ENCODE results near the gene APOA5.

Gene APOA5, protein sequence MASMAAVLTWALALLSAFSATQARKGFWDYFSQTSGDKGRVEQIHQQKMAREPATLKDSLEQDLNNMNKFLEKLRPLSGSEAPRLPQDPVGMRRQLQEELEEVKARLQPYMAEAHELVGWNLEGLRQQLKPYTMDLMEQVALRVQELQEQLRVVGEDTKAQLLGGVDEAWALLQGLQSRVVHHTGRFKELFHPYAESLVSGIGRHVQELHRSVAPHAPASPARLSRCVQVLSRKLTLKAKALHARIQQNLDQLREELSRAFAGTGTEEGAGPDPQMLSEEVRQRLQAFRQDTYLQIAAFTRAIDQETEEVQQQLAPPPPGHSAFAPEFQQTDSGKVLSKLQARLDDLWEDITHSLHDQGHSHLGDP

DNA sequence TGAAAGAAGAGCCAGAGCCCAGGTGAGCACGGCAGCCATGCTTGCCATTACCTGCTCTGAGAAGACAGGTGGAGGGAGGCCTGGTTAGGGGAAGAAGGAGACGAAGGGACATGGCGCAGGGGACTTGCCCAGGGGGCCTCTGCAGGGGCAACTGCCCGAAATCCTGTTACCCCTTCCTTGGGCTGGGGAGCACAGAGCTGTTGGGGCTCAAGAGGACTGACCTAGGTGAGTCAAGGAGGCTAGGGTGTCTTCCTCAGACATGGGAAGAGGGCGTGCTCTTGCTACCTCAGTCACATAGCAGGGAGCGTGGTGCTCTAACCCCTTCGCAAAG, at the start of gene APOA5:
APOA5 (minus strand) TSS at position 67 of the 331 bp plus-strand sequence; CDS start at position 48, 19 bp downstream.
- Histone ChIP-seq H3K27me3 (ENCODE audit: insufficient read depth, low read depth, severe bottlenecking) (no peaks in the 10 kb centered on the region), H3K9me3 (ENCODE audit: severe bottlenecking) (no peaks in the 10 kb centered on the region), H3K4me3 (ENCODE audit: low read depth, low read length) (no peak within 1 kb of the TSS), H3K27ac (no peak within 1 kb of the TSS), H3K36me3 (peaks cover 1% of the 10 kb centered on the region)
- DNase-seq, result no peak
- TF ChIP-seq, protein P1, sequence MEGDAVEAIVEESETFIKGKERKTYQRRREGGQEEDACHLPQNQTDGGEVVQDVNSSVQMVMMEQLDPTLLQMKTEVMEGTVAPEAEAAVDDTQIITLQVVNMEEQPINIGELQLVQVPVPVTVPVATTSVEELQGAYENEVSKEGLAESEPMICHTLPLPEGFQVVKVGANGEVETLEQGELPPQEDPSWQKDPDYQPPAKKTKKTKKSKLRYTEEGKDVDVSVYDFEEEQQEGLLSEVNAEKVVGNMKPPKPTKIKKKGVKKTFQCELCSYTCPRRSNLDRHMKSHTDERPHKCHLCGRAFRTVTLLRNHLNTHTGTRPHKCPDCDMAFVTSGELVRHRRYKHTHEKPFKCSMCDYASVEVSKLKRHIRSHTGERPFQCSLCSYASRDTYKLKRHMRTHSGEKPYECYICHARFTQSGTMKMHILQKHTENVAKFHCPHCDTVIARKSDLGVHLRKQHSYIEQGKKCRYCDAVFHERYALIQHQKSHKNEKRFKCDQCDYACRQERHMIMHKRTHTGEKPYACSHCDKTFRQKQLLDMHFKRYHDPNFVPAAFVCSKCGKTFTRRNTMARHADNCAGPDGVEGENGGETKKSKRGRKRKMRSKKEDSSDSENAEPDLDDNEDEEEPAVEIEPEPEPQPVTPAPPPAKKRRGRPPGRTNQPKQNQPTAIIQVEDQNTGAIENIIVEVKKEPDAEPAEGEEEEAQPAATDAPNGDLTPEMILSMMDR (IDR thresholded peaks at IDR 0.05; ENCODE audit: low read depth, low read length), result no peak

GRCh38 chr11:116840746-116841296, 49.1 kb upstream of the APOA5 start:
- TF ChIP-seq, protein P1 (IDR thresholded peaks at IDR 0.05; ENCODE audit: low read depth, low read length), result no peak
- no peak for DNase-seq
- Histone ChIP-seq H3K27me3 (ENCODE audit: insufficient read depth, low read depth, severe bottlenecking) (no peaks in the 10 kb centered on the region), H3K36me3 (peaks cover 14% of the 10 kb centered on the region), H3K4me3 (ENCODE audit: low read depth, low read length) (no peak overlapping the region), H3K27ac (no peak overlapping the region), H3K9me3 (ENCODE audit: severe bottlenecking) (no peaks in the 10 kb centered on the region)

DNA sequence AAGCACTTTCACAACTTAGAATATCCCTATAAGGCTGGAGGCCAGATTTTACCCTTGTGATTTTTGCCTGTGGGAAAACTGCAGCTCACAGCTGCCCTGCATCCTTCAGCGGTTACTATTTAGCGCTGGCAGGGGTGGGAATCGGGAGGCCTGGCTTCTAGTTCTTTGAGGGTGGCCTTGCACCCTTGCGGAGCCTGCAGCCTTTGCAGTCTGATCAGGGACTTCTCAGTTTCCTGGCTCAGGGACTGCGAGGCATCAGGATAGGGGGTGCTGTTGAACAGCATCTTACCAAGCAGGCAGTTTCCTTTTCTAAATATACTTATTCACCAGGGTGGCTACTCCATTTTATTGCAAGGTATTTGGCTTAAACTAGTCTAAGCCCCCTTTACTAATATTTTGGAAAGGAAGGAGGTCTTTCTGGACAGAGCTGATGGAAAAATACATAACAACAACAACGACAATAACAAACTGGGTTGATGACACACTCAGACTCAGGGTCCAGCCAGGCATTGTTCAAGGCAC, 48.6 kb upstream of the APOA5 start:
- DNase-seq, result no peak
- Histone ChIP-seq H3K27me3 (ENCODE audit: insufficient read depth, low read depth, severe bottlenecking) (no peaks in the 10 kb centered on the region), H3K27ac (no peak overlapping the region), H3K4me3 (ENCODE audit: low read depth, low read length) (no peak overlapping the region), H3K36me3 (peaks cover 12% of the 10 kb centered on the region), H3K9me3 (ENCODE audit: severe bottlenecking) (no peaks in the 10 kb centered on the region)
- TF ChIP-seq, protein P1 (IDR thresholded peaks at IDR 0.05; ENCODE audit: low read depth, low read length), result peak; percentile 34

DNA sequence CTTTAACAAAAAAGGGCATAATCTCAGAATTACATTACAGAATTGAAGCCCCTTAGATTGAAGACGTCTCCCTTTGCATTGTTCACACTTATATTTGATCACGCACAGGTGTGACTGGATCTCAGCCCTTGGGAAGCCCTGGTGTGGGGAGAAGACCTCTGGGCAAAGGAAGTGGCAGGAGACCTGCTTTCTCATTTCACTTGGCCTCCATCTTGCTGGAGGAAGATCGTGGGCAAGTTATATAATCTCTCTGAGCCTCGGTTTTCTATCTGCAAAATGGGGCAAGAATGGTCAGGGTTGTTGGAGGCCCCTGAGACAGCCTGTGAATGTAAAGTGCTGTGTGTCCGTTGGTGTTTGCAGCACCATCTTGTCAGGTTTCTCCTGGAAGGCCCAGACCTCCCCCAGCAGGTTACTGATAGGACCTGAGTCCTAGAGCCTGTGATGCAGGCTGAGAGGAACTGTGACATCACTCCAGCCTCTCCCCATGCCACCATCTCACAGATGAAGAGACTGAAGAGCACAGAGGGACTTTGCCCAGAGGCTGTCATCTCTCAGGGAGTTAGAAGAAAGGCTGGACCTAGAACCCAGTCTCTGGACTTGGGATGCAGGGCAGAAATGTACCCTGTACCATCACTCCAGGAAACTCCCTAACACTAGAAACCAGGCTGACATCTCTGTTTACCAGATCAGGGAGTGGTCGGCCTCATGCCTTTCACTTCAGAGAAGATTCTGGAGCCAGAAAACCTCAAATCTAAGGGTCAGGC, 46.8 kb upstream of the APOA5 start:
- H3K27ac ChIP-seq, result no peak overlapping the region
- DNase-seq, result no peak
- H3K27me3 ChIP-seq (ENCODE audit: insufficient read depth, low read depth, severe bottlenecking), result no peaks in the 10 kb centered on the region
- TF ChIP-seq, protein P1 (IDR thresholded peaks at IDR 0.05; ENCODE audit: low read depth, low read length), result no peak
- no peaks in the 10 kb centered on the region for H3K9me3 ChIP-seq (ENCODE audit: severe bottlenecking)
- H3K36me3 ChIP-seq, result peaks cover 6% of the 10 kb centered on the region; the same call in 1 of the 2 replicates
- H3K4me3 ChIP-seq (ENCODE audit: low read depth, low read length), result no peak overlapping the region

GRCh38 chr11:116837231-116838091, 45.8 kb upstream of the APOA5 start, which contains the start of gene APOA1:
Gene APOA1 (minus strand): TSS chr11:116837622. CDS start chr11:116837387, 235 bp downstream.
- H3K27ac ChIP-seq, result no peak within 1 kb of the TSS

More at GRCh38 chr11:116837231-116838091, 45.8 kb upstream of the APOA5 start, which contains the start of gene APOA1:
- Histone ChIP-seq H3K9me3 (ENCODE audit: severe bottlenecking) (no peaks in the 10 kb centered on the region), H3K27me3 (ENCODE audit: insufficient read depth, low read depth, severe bottlenecking) (no peaks in the 10 kb centered on the region), H3K4me3 (ENCODE audit: low read depth, low read length) (no peak within 1 kb of the TSS), H3K36me3 (no peaks in the 10 kb centered on the region)
- TF ChIP-seq, protein P1 (IDR thresholded peaks at IDR 0.05; ENCODE audit: low read depth, low read length), result no peak
- DNase-seq, result no peak
